HG03378 (cell line): Measurements from ENCODE around the gene XRCC1.

Source experiments
- ATAC-seq: cut with Tn5 transposase; IDR thresholded peaks from one replicate; pipeline ENCODE4 v1.9.1; 2021; ENCODE audit warnings: mild to moderate bottlenecking, moderate library complexity; ENCODE audit not compliant: unreplicated experiment

The XRCC1 gene

GRCh38 chr19:43498233-43498842 lies 77.0 kb downstream of the XRCC1 start:
- no peak for ATAC-seq

DNA sequence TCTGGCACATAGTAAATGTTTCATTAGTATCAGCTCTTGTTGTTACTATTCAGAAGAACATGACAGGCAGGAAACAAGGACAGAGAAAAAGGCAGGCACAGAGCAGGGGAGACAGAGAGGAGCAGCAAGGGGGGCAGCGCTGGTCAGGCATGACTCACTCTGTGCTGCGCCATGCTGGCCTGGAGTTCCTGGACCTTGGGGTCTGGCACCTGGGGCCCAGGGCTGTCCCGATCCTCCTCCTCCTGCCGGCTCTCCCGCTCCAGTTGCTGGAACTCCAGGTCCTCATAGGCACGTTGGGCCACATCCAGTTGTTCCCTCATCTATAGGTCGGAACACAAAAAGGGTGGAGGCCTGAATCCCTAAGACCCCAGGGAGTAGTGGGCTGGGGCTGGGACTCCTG lies 78.4 kb downstream of the XRCC1 start:
- ATAC-seq, result no peak

DNA sequence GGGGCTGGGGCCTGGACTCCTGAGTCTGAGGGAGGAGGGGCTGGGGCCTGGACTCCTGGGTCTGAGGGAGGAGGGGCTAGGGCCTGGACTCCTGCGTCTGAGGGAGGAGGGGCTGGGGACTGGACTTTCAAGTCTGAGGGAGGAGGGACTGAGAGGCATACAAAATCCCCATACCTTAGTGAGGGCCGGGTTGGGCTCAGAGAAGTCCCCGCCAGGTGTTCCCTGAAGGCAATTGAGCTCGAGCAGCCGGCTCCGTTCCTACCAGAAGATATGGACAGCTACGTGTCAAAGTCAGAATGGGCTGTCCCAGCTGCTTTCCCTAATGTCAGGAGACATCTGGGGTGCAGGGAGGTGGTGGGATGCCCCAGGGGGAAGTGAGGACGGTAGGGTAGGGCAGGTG lies 80.2 kb downstream of the XRCC1 start:
- no peak for ATAC-seq
